Testis (tissue), 2 donors: ENCODE measurements around the gene ATOH8.

ENCODE experiments used
- POLR2A ChIP-seq: fragments of 450-650 bp; IDR thresholded peaks from one replicate; pipeline ENCODE4 v1.6.1; 2017; ENCODE audit warnings: antibody characterized with exemption, mild to moderate bottlenecking, moderate library complexity
- TF ChIP-seq, protein P1 (sequence below), 3 experiments: fragments of 450-650 bp in 2 of 3; fragments of 200-600 bp in 1 of 3; sonication (generic) in 1 of 3; IDR thresholded peaks; one replicate each; pipeline ENCODE4 v1.5.1; 2016 to 2019; ENCODE audit warnings: antibody characterized with exemption in 3 of 3, mild to moderate bottlenecking in 2 of 3, moderate library complexity in 1 of 3

DNA sequence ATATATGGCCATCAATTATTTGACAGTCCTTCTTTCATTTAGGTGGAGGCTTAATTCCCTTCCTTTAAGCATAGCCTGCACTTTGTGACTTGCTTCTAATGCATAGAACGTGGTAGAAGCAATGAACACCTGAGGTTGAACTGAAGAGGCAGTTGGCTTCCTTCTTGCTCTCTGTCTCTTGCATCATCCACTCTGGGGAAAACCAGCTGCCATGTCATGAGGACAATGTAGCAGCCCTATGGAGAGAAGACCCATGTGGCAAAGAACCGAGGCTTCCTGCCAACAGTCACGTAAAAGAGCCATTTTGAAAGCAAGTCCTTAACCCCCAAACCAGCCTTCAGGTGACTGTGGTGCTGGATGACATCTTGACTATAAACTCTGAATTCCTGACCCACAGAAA is 46.8 kb downstream of the ATOH8 start:
- TF ChIP-seq, protein P1, sequence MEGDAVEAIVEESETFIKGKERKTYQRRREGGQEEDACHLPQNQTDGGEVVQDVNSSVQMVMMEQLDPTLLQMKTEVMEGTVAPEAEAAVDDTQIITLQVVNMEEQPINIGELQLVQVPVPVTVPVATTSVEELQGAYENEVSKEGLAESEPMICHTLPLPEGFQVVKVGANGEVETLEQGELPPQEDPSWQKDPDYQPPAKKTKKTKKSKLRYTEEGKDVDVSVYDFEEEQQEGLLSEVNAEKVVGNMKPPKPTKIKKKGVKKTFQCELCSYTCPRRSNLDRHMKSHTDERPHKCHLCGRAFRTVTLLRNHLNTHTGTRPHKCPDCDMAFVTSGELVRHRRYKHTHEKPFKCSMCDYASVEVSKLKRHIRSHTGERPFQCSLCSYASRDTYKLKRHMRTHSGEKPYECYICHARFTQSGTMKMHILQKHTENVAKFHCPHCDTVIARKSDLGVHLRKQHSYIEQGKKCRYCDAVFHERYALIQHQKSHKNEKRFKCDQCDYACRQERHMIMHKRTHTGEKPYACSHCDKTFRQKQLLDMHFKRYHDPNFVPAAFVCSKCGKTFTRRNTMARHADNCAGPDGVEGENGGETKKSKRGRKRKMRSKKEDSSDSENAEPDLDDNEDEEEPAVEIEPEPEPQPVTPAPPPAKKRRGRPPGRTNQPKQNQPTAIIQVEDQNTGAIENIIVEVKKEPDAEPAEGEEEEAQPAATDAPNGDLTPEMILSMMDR (IDR thresholded peaks at IDR 0.05): no peak
- no peak for TF ChIP-seq POLR2A
